Gastrocnemius medialis (tissue), 4 donors: ENCODE results near the gene MIPOL1. TPM values are rescaled to one million over a fixed set of nuclear protein-coding genes. Genes with fewer than 3 reads are reported as not detected.

Source experiments
- ATAC-seq, 2 donors: fragments of 150-250 bp; one replicate each; pipeline ENCODE4 v1.9.1; 2016
- DNase-seq, 2 donors: peaks; one replicate each; pipeline ENCODE4 v3.0.0-alpha.2; 2019
- H3K27ac ChIP-seq, 4 donors: fragments of 200-600 bp; sonication (generic); 1 replicate in 1 of 4; 2 replicates in 3 of 4; pipeline ENCODE4 v1.5.1; 2016 to 2018; ENCODE audit warnings: mild to moderate bottlenecking in 2 of 4, moderate library complexity in 1 of 4
- H3K27me3 ChIP-seq, 3 donors: fragments of 200-600 bp; sonication (generic) in 2 of 3; 1 replicate in 1 of 3; 2 replicates in 2 of 3; pipeline versions ENCODE4 v1.5.1 to v1.6.0; 2016 to 2019; ENCODE audit warnings: mild to moderate bottlenecking in 1 of 3, moderate library complexity in 1 of 3
- H3K36me3 ChIP-seq, 2 donors: fragments of 200-600 bp; sonication (generic) in 1 of 2; one replicate each; pipeline ENCODE4 v1.5.1; 2017 to 2018
- H3K4me1 ChIP-seq, 2 donors: fragments of 200-600 bp; sonication (generic) in 1 of 2; one replicate each; pipeline ENCODE4 v1.5.1; 2016 to 2017; ENCODE audit warnings: mild to moderate bottlenecking in 2 of 2
- H3K4me3 ChIP-seq, 4 donors: fragments of 200-600 bp; sonication (generic) in 3 of 4; 1 replicate in 1 of 4; 2 replicates in 3 of 4; pipeline ENCODE4 v1.5.1; 2016 to 2019; ENCODE audit warnings: mild to moderate bottlenecking in 2 of 4
- H3K9me3 ChIP-seq, 3 donors: fragments of 200-600 bp; sonication (generic) in 2 of 3; 1 replicate in 1 of 3; 2 replicates in 2 of 3; pipeline ENCODE4 v1.5.1; 2016 to 2019
- POLR2A ChIP-seq, 2 donors: fragments of 450-650 bp; IDR thresholded peaks; one replicate each; pipeline ENCODE4 v1.6.1; 2017; ENCODE audit warnings: antibody characterized with exemption in 2 of 2, mild to moderate bottlenecking in 2 of 2, moderate library complexity in 2 of 2
- in situ Hi-C, 4 donors: fragments of 200-750 bp; cut with MboI; loops; one replicate each; pipeline versions ENCODE4 v1.15.0 to v1.8.0; 2017; ENCODE audit warnings: low sequenced_read_pairs in 4 of 4
- intact Hi-C: fragments of 100-400 bp; cut with DNase I; formaldehyde crosslinking; loops from one replicate; pipeline ENCODE4 v1.15.1; 2023; ENCODE audit warnings: low total_unique reads
- total RNA-seq, 4 donors: library from RNA; depleted of rRNA; stranded (reverse); fragments of >200 nt; gene quantifications; one replicate each; pipeline versions ENCODE4 v1.1.0 to v1.2.3, GENCODE V29; 2016
- TF ChIP-seq, protein P1 (sequence below), 5 experiments: fragments of 450-650 bp in 3 of 5; fragments of 200-600 bp in 2 of 5; sonication (generic) in 2 of 5; IDR thresholded peaks in 4 of 5; conservative IDR thresholded peaks in 1 of 5; 1 replicate in 4 of 5; 2 replicates in 1 of 5; pipeline ENCODE4 v1.5.1; 2016 to 2019; ENCODE audit warnings: antibody characterized with exemption in 5 of 5, mild to moderate bottlenecking in 3 of 5, moderate library complexity in 3 of 5

MIPOL1 gene
- total RNA-seq, 4 donors from 2014 or later: 3.1 to 13.7 (median 4.1) TPM

DNA sequence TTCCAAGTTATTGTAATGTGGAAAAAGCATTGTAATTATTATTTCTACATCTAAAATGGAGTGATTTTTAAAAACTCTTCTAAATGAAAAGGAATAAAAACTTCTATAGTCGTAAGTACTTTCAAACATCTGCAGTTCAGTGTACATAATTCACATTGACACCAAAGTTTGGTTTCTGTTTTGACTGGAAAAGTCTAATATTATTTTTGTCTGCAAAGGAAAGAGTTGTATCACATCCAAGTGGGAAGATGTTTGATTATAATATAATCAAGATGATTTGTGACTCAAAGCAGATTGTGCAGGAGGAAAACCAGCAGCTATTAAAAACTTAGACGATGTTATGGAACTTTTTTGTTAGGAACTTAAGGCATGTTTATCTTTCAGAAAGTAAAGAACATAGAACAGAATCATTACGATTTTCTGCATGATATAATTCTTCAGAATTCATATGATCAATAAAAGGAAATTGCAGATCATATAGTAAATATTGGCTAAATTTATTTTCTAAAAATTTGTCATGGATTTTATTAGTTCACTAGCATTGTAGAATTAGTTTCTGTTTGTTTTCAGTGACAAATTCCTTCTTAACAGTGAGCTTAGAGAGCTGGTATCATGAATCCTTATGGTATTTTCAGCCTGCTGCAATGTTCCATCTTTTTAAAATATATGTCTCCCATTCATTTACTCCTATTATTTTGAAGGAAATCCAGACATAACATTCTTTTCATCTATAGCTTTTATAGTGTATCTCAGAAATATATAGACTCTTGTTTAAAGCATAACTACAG lies 145.8 kb downstream of the MIPOL1 start:
- DNase-seq (no peak), ATAC-seq (no peak)
- Histone ChIP-seq H3K27me3 (no peaks in the 10 kb centered on the region), H3K27ac (no peak overlapping the region), H3K4me1 (no peaks in the 10 kb centered on the region), H3K4me3 (no peak overlapping the region), H3K9me3 (no peaks in the 10 kb centered on the region), H3K36me3 (no peaks in the 10 kb centered on the region)
- TF ChIP-seq, protein P1, sequence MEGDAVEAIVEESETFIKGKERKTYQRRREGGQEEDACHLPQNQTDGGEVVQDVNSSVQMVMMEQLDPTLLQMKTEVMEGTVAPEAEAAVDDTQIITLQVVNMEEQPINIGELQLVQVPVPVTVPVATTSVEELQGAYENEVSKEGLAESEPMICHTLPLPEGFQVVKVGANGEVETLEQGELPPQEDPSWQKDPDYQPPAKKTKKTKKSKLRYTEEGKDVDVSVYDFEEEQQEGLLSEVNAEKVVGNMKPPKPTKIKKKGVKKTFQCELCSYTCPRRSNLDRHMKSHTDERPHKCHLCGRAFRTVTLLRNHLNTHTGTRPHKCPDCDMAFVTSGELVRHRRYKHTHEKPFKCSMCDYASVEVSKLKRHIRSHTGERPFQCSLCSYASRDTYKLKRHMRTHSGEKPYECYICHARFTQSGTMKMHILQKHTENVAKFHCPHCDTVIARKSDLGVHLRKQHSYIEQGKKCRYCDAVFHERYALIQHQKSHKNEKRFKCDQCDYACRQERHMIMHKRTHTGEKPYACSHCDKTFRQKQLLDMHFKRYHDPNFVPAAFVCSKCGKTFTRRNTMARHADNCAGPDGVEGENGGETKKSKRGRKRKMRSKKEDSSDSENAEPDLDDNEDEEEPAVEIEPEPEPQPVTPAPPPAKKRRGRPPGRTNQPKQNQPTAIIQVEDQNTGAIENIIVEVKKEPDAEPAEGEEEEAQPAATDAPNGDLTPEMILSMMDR (IDR thresholded peaks at IDR 0.05 in 4 of 5, conservative IDR thresholded peaks at IDR 0.05 in 1 of 5): no peak
- TF ChIP-seq POLR2A (IDR thresholded peaks at IDR 0.05): no peak
- in situ Hi-C loops (no loop called here), intact Hi-C loops (no loop called here)

DNA sequence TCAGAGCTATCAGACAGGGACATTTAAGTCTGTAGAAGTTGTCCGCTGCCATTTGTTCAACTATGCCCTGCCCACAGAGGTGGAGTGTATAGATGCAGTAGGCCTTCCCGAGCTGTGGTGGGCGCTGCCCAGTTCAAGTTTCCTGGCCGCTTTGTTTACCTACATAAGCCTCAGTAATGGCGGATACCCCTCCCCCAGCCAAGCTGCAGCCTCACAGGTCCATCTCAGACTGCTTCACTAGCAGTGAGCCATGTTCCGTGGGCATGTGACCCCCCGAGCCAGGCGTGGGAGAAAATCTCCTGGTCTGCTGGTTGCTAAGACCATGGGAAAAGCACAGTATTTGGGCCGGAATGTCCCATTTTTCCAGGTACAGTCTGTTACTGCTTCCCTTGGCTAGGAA lies 165.9 kb downstream of the MIPOL1 start:
- intact Hi-C loops (no loop called here), in situ Hi-C loops (no loop called here)
- Histone ChIP-seq H3K4me3 (no peak overlapping the region), H3K27ac (no peak overlapping the region), H3K4me1 (peaks cover 0 to 8% of the 10 kb centered on the region in 2 donors), H3K36me3 (no peaks in the 10 kb centered on the region), H3K9me3 (peaks cover 0 to 4% (median 0%) of the 10 kb centered on the region in 3 donors), H3K27me3 (no peaks in the 10 kb centered on the region)
- TF ChIP-seq, protein P1 (IDR thresholded peaks at IDR 0.05 in 4 of 5, conservative IDR thresholded peaks at IDR 0.05 in 1 of 5): no peak
- no peak for TF ChIP-seq POLR2A (IDR thresholded peaks at IDR 0.05)
- DNase-seq (no peak), ATAC-seq (no peak)

DNA sequence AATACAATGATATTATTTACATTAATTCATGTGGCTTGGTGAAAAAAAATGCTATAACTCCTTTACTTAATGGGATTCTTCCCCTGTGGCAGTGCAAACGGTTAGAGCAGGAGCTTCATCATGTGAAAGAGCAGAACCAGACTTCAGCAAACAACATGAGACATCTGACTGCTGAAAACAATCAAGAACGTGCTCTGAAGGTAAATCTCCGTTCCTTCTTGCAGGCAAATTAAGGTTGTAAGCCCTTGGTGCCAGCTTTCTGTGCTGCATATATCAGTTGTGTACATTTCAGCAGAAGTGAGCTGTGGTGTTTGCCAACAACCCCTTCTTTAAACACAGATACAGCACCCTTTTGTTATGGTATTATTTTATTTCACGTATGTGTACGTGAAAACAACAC lies 171.7 kb downstream of the MIPOL1 start:
- Histone ChIP-seq H3K9me3 (peaks cover 0 to 2% (median 0%) of the 10 kb centered on the region in 3 donors), H3K4me1 (no peaks in the 10 kb centered on the region), H3K36me3 (no peaks in the 10 kb centered on the region), H3K4me3 (no peak overlapping the region), H3K27me3 (no peaks in the 10 kb centered on the region), H3K27ac (no peak overlapping the region)
- ATAC-seq (no peak), DNase-seq (no peak)
- TF ChIP-seq, protein P1 (IDR thresholded peaks at IDR 0.05 in 4 of 5, conservative IDR thresholded peaks at IDR 0.05 in 1 of 5): no peak
- no peak for TF ChIP-seq POLR2A (IDR thresholded peaks at IDR 0.05)
- intact Hi-C loops: no loop called here
- in situ Hi-C loops: no loop called here

DNA sequence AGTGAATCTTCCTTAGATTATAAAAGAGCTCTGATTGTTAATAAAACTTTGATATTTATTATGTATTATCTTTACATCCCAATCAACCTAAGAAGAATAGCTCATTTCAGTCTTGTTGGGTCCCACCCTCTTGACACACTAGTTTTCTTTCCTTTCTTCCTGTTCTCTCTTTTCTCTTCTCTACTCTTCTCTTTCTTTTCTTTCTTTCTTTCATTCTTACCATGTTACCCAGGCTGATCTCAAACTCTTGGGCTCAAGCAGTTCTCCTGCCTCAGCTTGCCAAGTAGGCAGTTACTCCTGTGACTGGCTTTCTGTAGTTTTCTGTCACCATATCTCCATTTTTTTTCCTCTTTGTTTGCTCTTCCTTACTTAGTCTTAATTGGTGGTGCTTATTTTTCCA lies 177.8 kb downstream of the MIPOL1 start:
- in situ Hi-C loops (no loop called here), intact Hi-C loops (no loop called here)
- no peaks in the 10 kb centered on the region for H3K4me1 ChIP-seq
- ATAC-seq: no peak
- DNase-seq: no peak
- H3K9me3 ChIP-seq: no peaks in the 10 kb centered on the region
- H3K27ac ChIP-seq: no peak overlapping the region
- no peak overlapping the region for H3K4me3 ChIP-seq
- TF ChIP-seq, protein P1 (IDR thresholded peaks at IDR 0.05 in 4 of 5, conservative IDR thresholded peaks at IDR 0.05 in 1 of 5): no peak
- no peak for TF ChIP-seq POLR2A (IDR thresholded peaks at IDR 0.05)
- H3K27me3 ChIP-seq: no peaks in the 10 kb centered on the region
- H3K36me3 ChIP-seq: no peaks in the 10 kb centered on the region
